Measurements from ENCODE around the gene EBF4.
A peak's percentile ranks its signal among the peaks of the same experiment; 100 is the strongest.
"Not testable (repeated sequence)": the region's sequence is repeated elsewhere in the genome, so short reads cannot be mapped to it uniquely, and the experiment has no call there.

EBF4 gene

GRCh38 chr20:2680046-2680445 is 12.5 kb upstream of the EBF4 start:
- DNase-seq, result no peak

GRCh38 chr20:2682040-2682439 is 10.5 kb upstream of the EBF4 start:
- DNase-seq, result not testable (repeated sequence)

GRCh38 chr20:2684817-2685216 is 7.8 kb upstream of the EBF4 start:
- not testable (repeated sequence) for DNase-seq

- DNase-seq, result no peak
Observed at GRCh38 chr20:2687514-2687913, 5.1 kb upstream of the EBF4 start.

GRCh38 chr20:2688041-2688591 is 4.5 kb upstream of the EBF4 start:
- DNase-seq, result peak; percentile 81

- no peak for DNase-seq
Observed at GRCh38 chr20:2690213-2690612, 2.4 kb upstream of the EBF4 start.

GRCh38 chr20:2690718-2691117 is 1.9 kb upstream of the EBF4 start:
- DNase-seq, result no peak

- no peak for DNase-seq
Observed at GRCh38 chr20:2691127-2691526, 1.5 kb upstream of the EBF4 start.

GRCh38 chr20:2691663-2692035 is 931 bp upstream of the EBF4 start:
- no peak for DNase-seq

- DNase-seq, result no peak
Observed at GRCh38 chr20:2692886-2693285, 306 bp downstream of the EBF4 start.

- DNase-seq, result peak; percentile 70
Observed at GRCh38 chr20:2693286-2694007, 867 bp downstream of the EBF4 start.

GRCh38 chr20:2694008-2694471 is 1.5 kb downstream of the EBF4 start:
- no peak for DNase-seq

- no peak for DNase-seq
Observed at GRCh38 chr20:2694519-2694918, 1.9 kb downstream of the EBF4 start.

- no peak for DNase-seq
Observed at GRCh38 chr20:2695206-2695983, 2.8 kb downstream of the EBF4 start.

- not testable (repeated sequence) for DNase-seq
Observed at GRCh38 chr20:2695984-2696525, 3.5 kb downstream of the EBF4 start.

GRCh38 chr20:2696646-2697045 is 4.1 kb downstream of the EBF4 start:
- no peak for DNase-seq

GRCh38 chr20:2697768-2698167 is 5.2 kb downstream of the EBF4 start:
- no peak for DNase-seq

GRCh38 chr20:2698186-2698817 is 5.7 kb downstream of the EBF4 start:
- DNase-seq, result no peak

- DNase-seq, result no peak
Observed at GRCh38 chr20:2698912-2699311, 6.3 kb downstream of the EBF4 start.

- no peak for DNase-seq
Observed at GRCh38 chr20:2699775-2700413, 7.3 kb downstream of the EBF4 start.

GRCh38 chr20:2700913-2701620 is 8.5 kb downstream of the EBF4 start:
- no peak for DNase-seq

GRCh38 chr20:2701671-2702081 is 9.1 kb downstream of the EBF4 start:
- no peak for DNase-seq
